H1 (cell line): ENCODE results near the gene ADCY3. TPM values are rescaled to one million over a fixed set of nuclear protein-coding genes. Genes with fewer than 3 reads are reported as not detected.

ENCODE experiments used
- CTCF ChIP-seq, 3 experiments: IDR thresholded peaks; 1 replicate in 2 of 3; 2 replicates in 1 of 3; pipeline versions ENCODE4 v1.5.1 to v1.6.1; 2011; ENCODE audit warnings: low read length in 3 of 3, mild to moderate bottlenecking in 3 of 3, inconsistent platforms in 2 of 3, low read depth in 1 of 3, moderate library complexity in 1 of 3; ENCODE audit not compliant: insufficient read depth in 1 of 3; ENCODE audit errors: control extremely low read depth in 1 of 3
- HDAC2 ChIP-seq, 2 experiments: fragments of 300-600 bp in 1 of 2; sonication (generic) in 1 of 2; IDR thresholded peaks; 2 replicates each; pipeline ENCODE4 v1.6.1; 2011 to 2012; ENCODE audit warnings: low read depth in 2 of 2, low read length in 2 of 2, mild to moderate bottlenecking in 2 of 2, moderate library complexity in 2 of 2, borderline replicate concordance in 1 of 2, inconsistent platforms in 1 of 2
- KDM4A ChIP-seq: IDR thresholded peaks from one replicate; pipeline ENCODE4 v1.7.1; 2012; ENCODE audit warnings: low read depth, mild to moderate bottlenecking, moderate library complexity, low read length, inconsistent platforms; ENCODE audit not compliant: severe bottlenecking
- RNF2 ChIP-seq: fragments of 200-900, 300-1000 bp; sonication (generic); IDR thresholded peaks from 2 replicates; pipeline ENCODE4 v1.7.1; 2016; ENCODE audit warnings: borderline replicate concordance, low read depth, mild to moderate bottlenecking, antibody characterized with exemption, low read length; ENCODE audit not compliant: poor library complexity, severe bottlenecking; ENCODE audit errors: missing control alignments
- ZNF274 ChIP-seq: IDR thresholded peaks from 2 replicates; pipeline ENCODE4 v1.7.0; 2012; ENCODE audit warnings: low read length, borderline replicate concordance; ENCODE audit errors: extremely low read depth
- polyA plus RNA-seq, 7 experiments: library from polyadenylated mRNA; depleted of rRNA in 3 of 7; stranded (reverse) in 5 of 7; unstranded in 2 of 7; fragments of >200 nt in 5 of 7; fragments of 200-250 nt in 2 of 7; gene quantifications; 1 replicate in 5 of 7; 2 replicates in 1 of 7; 4 replicates in 1 of 7; pipeline versions ENCODE4 v1.2.1 to v1.2.3, GENCODE V29; 2011 to 2013; ENCODE audit warnings: missing spikeins in 2 of 7, mixed read lengths in 2 of 7
- total RNA-seq: library from RNA; stranded (reverse); fragmentation: NEBNext Ultra II Directional; extraction: Animal tissue kit (Norgen Biotek cat#: 25700); gene quantifications from 2 replicates; pipeline ENCODE4 v1.2.1, GENCODE V29; 2021

Gene ADCY3
- total and polyA plus RNA-seq, 2 of the 8 experiments (the other 6 are each of a cell fraction or from before 2014, with no cell fraction given), result 45.1 to 52.9 TPM

GRCh38 chr2:24774373-24774772 is 145.7 kb downstream of the ADCY3 start (continued):
- TF ChIP-seq RNF2, result no peak
- no peak for TF ChIP-seq ZNF274
- no peak for TF ChIP-seq KDM4A
- no peak for TF ChIP-seq CTCF (IDR thresholded peaks at IDR 0.05; ENCODE audit: control extremely low read depth in 1 of 3, insufficient read depth in 1 of 3, low read depth in 1 of 3, low read length in 3 of 3)
- TF ChIP-seq HDAC2 (IDR thresholded peaks at IDR 0.05; ENCODE audit: borderline replicate concordance in 1 of 2, low read depth in 2 of 2, low read length in 2 of 2), result no peak
- TF ChIP-seq, all 59 proteins: peak for 0
